ENCODE measurements around the gene SCARB1. TPM values are rescaled to one million over a fixed set of nuclear protein-coding genes. Genes with fewer than 3 reads are reported as not detected.

The SCARB1 gene
- total and polyA plus RNA-seq, 9 of the 15 experiments (the other 6 are each of a cell fraction or from before 2014, with no cell fraction given), result 0.56 to 157 (median 52.8) TPM

- TF ChIP-seq ZNF764 (CRISPR knock-in tag; IDR thresholded peaks at IDR 0.05; ENCODE audit: low read depth), result no peak
- TF ChIP-seq GABPA (tag; conservative IDR thresholded peaks at IDR 0.05; ENCODE audit: low read depth), result no peak
- no peak for TF ChIP-seq TOE1 (IDR thresholded peaks at IDR 0.05; ENCODE audit: borderline replicate concordance)
- TF ChIP-seq TOE1 (CRISPR knock-in tag; IDR thresholded peaks at IDR 0.05; ENCODE audit: borderline replicate concordance, low read depth), result no peak
- peak; percentile 76 for TF ChIP-seq RBM22 (IDR thresholded peaks at IDR 0.05; ENCODE audit: low read depth, low read length, poor library complexity, severe bottlenecking)
- no peak for TF ChIP-seq TEAD1 (CRISPR knock-in tag; IDR thresholded peaks at IDR 0.05)
- no peak for TF ChIP-seq SMARCA5 (IDR thresholded peaks at IDR 0.05)
- no peak for TF ChIP-seq MAFG (tag; conservative IDR thresholded peaks at IDR 0.05)
- no peak for TF ChIP-seq ATF6 (CRISPR knock-in tag; IDR thresholded peaks at IDR 0.05)
- TF ChIP-seq ZBTB43 (CRISPR knock-in tag; IDR thresholded peaks at IDR 0.05), result peak; percentile 26; the same call in 1 of the 2 replicates
- TF ChIP-seq ZFPM2 (CRISPR knock-in tag; IDR thresholded peaks at IDR 0.05), result no peak; the same call in 1 of the 2 replicates
These were observed 46.3 kb upstream of the SCARB1 start (continued) for GRCh38 chr12:124909831-124910560.
